K562 (cell line): Measurements from ENCODE around the gene ASIC1. TPM values are rescaled to one million over a fixed set of nuclear protein-coding genes. Genes with fewer than 3 reads are reported as not detected.

ENCODE experiments used
- AFF4 ChIP-seq: sonication (generic); formaldehyde crosslinking; IDR thresholded peaks from 2 replicates; pipeline ENCODE4 v1.8.0; 2023; ENCODE audit warnings: mild to moderate bottlenecking, missing genetic modification reagents
- CSDE1 ChIP-seq, 2 experiments: fragments of 450-650 bp; IDR thresholded peaks; 2 replicates each; pipeline ENCODE4 v1.6.1; 2016; ENCODE audit warnings: mild to moderate bottlenecking in 1 of 2
- GMEB1 ChIP-seq: fragments of 250-450 bp; sonication (Bioruptor Pico); IDR thresholded peaks from 2 replicates; pipeline ENCODE4 v1.4.0; 2020; ENCODE audit warnings: mild to moderate bottlenecking
- HINFP ChIP-seq: fragments of 450-650 bp; conservative IDR thresholded peaks from 2 replicates; pipeline ENCODE4 v1.6.1; 2016; ENCODE audit warnings: missing genetic modification characterization, low read depth, mild to moderate bottlenecking, control low read depth, missing compliant biosample characterization
- KAT2B ChIP-seq: IDR thresholded peaks from one replicate; pipeline ENCODE4 v1.6.1; 2012; ENCODE audit warnings: low read depth, mild to moderate bottlenecking, control low read depth, inconsistent platforms, low read length, moderate library complexity
- MAFG ChIP-seq: fragments of 450-650 bp; conservative IDR thresholded peaks from 2 replicates; pipeline ENCODE4 v1.6.1; 2016; ENCODE audit warnings: missing genetic modification characterization, missing compliant biosample characterization
- MED1 ChIP-seq: sonication (generic); formaldehyde crosslinking; IDR thresholded peaks from 2 replicates; pipeline ENCODE4 v1.8.1; 2023; ENCODE audit warnings: missing genetic modification reagents, borderline replicate concordance
- MXI1 ChIP-seq: IDR thresholded peaks from 2 replicates; pipeline ENCODE4 v1.6.1; 2011; ENCODE audit warnings: low read depth, mild to moderate bottlenecking, improper control_type of control experiment, low read length
- PURB ChIP-seq: sonication (generic); formaldehyde crosslinking; IDR thresholded peaks from 2 replicates; pipeline ENCODE4 v1.9.0; 2021; ENCODE audit warnings: low read depth, mild to moderate bottlenecking, missing genetic modification reagents
- RBFOX2 ChIP-seq: fragments of 200-400 bp; formaldehyde crosslinking; IDR thresholded peaks from 2 replicates; pipeline ENCODE4 v1.6.1; 2017; ENCODE audit warnings: low read depth, mild to moderate bottlenecking, low read length, moderate library complexity
- RERE ChIP-seq: sonication (generic); formaldehyde crosslinking; IDR thresholded peaks from 2 replicates; pipeline ENCODE4 v1.8.0; 2023; ENCODE audit warnings: missing genetic modification reagents, mild to moderate bottlenecking, borderline replicate concordance
- SLC30A9 ChIP-seq: fragments of 250-450 bp; sonication (Bioruptor Pico); IDR thresholded peaks from 2 replicates; pipeline ENCODE4 v1.8.0; 2022; ENCODE audit warnings: mild to moderate bottlenecking, moderate library complexity
- ZNF79 ChIP-seq: fragments of 250-450 bp; sonication (Bioruptor Pico); IDR thresholded peaks from 2 replicates; pipeline ENCODE4 v1.4.0; 2020; ENCODE audit warnings: low read depth, mild to moderate bottlenecking, moderate library complexity
- polyA plus RNA-seq, 8 experiments: library from polyadenylated mRNA; depleted of rRNA in 4 of 8; stranded (reverse) in 5 of 8; unstranded in 3 of 8; fragments of >200 nt; fragmentation: Nextera tagmentation in 2 of 8; fragmentation: Illumina TruSeq in 1 of 8; extraction: Ambion mirVana in 2 of 8; extraction: Trizol in 1 of 8; gene quantifications; 2 replicates each; pipeline versions ENCODE4 v1.2.1 to v1.2.3, GENCODE V29; 2011 to 2014; ENCODE audit warnings: inconsistent platforms in 1 of 8, missing spikeins in 1 of 8
- total RNA-seq, 7 experiments: library from RNA; depleted of rRNA in 6 of 7; stranded (reverse); fragments of >200 nt in 6 of 7; fragmentation: Illumina TruSeq in 2 of 7; extraction: Trizol in 2 of 7; gene quantifications; 2 replicates each; pipeline versions ENCODE4 v1.2.1 to v1.2.3, GENCODE V29; 2011 to 2021; ENCODE audit warnings: low replicate concordance in 1 of 7

Gene ASIC1
- total and polyA plus RNA-seq, 9 of the 15 experiments (the other 6 are each of a cell fraction or from before 2014, with no cell fraction given): 0.01 to 1.7 (median 0.45) TPM

GRCh38 chr12:50050410-50051098, 6.8 kb upstream of the ASIC1 start (continued):
- TF ChIP-seq GMEB1 (CRISPR knock-in tag): 0 out of 2 replicates have a peak, but pooled peaks have one; percentile 31
- no peak for TF ChIP-seq ZNF79 (CRISPR knock-in tag)
- no peak for TF ChIP-seq HINFP (tag)
- no peak for TF ChIP-seq MED1
- no peak; the same call in 1 of the 2 replicates for TF ChIP-seq RERE
- TF ChIP-seq KAT2B: no peak
- TF ChIP-seq SLC30A9: no peak
- TF ChIP-seq MAFG: no peak
- no peak for TF ChIP-seq CSDE1 (IDR thresholded peaks at IDR 0.05)
- no peak for TF ChIP-seq AFF4
- peak; percentile 66; the same call in 1 of the 2 replicates for TF ChIP-seq MXI1
- TF ChIP-seq RBFOX2: peak; percentile 78
- TF ChIP-seq PURB (CRISPR knock-in tag): no peak
